Upper lobe of left lung (tissue), 6 donors: ENCODE results near the gene NPTXR. TPM values are rescaled to one million over a fixed set of nuclear protein-coding genes. Genes with fewer than 3 reads are reported as not detected.

ENCODE experiments used
- ATAC-seq, 2 donors: fragments of 200-7000 bp; cut with Tn5 transposase; one replicate each; pipeline ENCODE4 v1.9.1; 2022; ENCODE audit warnings: mild to moderate bottlenecking in 2 of 2, moderate library complexity in 2 of 2; ENCODE audit not compliant: low FRiP score in 2 of 2
- DNase-seq, 2 donors: peaks; one replicate each; pipeline ENCODE4 v3.0.0-alpha.2; 2019 to 2020
- H3K27ac ChIP-seq, 4 donors: fragments of 200-600 bp; sonication (generic); one replicate each; pipeline ENCODE4 v1.5.1; 2016 to 2019
- H3K27me3 ChIP-seq, 4 donors: fragments of 200-600 bp; sonication (generic); one replicate each; pipeline ENCODE4 v1.5.1; 2017 to 2019
- H3K36me3 ChIP-seq, 4 donors: fragments of 200-600 bp; sonication (generic); one replicate each; pipeline ENCODE4 v1.5.1; 2016 to 2019
- H3K4me1 ChIP-seq, 4 donors: fragments of 200-600 bp; sonication (generic); one replicate each; pipeline ENCODE4 v1.5.1; 2018 to 2019
- H3K4me3 ChIP-seq, 4 donors: fragments of 200-600 bp; sonication (generic); one replicate each; pipeline ENCODE4 v1.5.1; 2017 to 2019; ENCODE audit warnings: mild to moderate bottlenecking in 2 of 4, moderate library complexity in 1 of 4
- H3K9me3 ChIP-seq, 4 donors: fragments of 200-600 bp; sonication (generic); one replicate each; pipeline ENCODE4 v1.5.1; 2018 to 2019
- EP300 ChIP-seq, 4 donors: sonication (generic); formaldehyde crosslinking; IDR thresholded peaks; one replicate each; pipeline ENCODE4 v1.5.1; 2017; ENCODE audit warnings: antibody characterized with exemption in 4 of 4, control low read depth in 2 of 4
- POLR2A ChIP-seq, 4 donors: fragments of 450-650 bp; IDR thresholded peaks; one replicate each; pipeline ENCODE4 v1.5.1; 2016 to 2017; ENCODE audit warnings: antibody characterized with exemption in 4 of 4, mild to moderate bottlenecking in 2 of 4
- POLR2AphosphoS5 ChIP-seq, 2 donors: sonication (generic); formaldehyde crosslinking; IDR thresholded peaks; one replicate each; pipeline ENCODE4 v1.5.1; 2017; ENCODE audit warnings: antibody characterized with exemption in 2 of 2
- whole genome bisulfite sequencing, 2 donors: methylation state at CpG; one replicate each; pipeline ENCODE4 v1.1.5; 2017 to 2018; 5-methylcytosine and 5-hydroxymethylcytosine counted together
- total RNA-seq, 6 donors: library from RNA; depleted of rRNA in 4 of 6; stranded (reverse); fragments of >200 nt in 4 of 6; gene quantifications; one replicate each; pipeline versions ENCODE4 v1.1.0 to v1.2.1, GENCODE V29; 2016 to 2021
- TF ChIP-seq, protein P1 (sequence below), 6 experiments: fragments of 450-650 bp in 4 of 6; fragments of 200-600 bp in 2 of 6; sonication (generic) in 2 of 6; IDR thresholded peaks; one replicate each; pipeline ENCODE4 v1.5.1; 2016 to 2019; ENCODE audit warnings: antibody characterized with exemption in 6 of 6
- donor health status: DM: no; HTN: no; CAD: no; lungs with moderate emphysema.
- donor health status: DM: no; HTN: yes; CAD: no; lungs with severe emphysema.

Gene NPTXR
- total RNA-seq, 6 donors from 2014 or later, result 1.4 to 6.6 (median 3.0) TPM; not detected in 1

DNA sequence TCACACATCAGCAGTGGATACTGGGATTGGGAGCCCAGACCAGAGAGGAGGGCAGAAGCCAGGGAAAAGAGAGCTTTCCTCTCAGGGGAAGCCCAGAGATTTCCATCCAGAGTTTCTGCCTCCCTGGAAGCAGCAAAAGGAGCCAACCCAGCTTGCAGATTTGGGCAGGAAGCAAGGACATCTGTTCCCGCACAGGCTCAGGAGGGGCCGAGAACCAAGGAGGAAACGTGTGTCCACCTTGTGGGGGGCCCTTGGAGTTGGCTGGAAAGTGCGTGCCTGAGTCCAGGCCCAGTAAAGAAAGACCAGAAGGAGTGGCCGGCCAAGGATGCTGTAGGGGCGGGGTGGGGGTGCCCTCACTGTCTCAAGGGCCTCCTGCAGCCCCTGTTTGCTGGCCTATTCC lies 6.0 kb upstream of the NPTXR start:
- DNase-seq (peak in 1 of 2 donors; percentile 17), ATAC-seq (no peak)
- Histone ChIP-seq H3K27me3 (no peaks in the 10 kb centered on the region), H3K9me3 (no peaks in the 10 kb centered on the region), H3K4me1 (no peaks in the 10 kb centered on the region), H3K27ac (no peak overlapping the region), H3K4me3 (no peak overlapping the region), H3K36me3 (no peaks in the 10 kb centered on the region)
- TF ChIP-seq POLR2AphosphoS5 (IDR thresholded peaks at IDR 0.05), result no peak
- TF ChIP-seq, protein P1, sequence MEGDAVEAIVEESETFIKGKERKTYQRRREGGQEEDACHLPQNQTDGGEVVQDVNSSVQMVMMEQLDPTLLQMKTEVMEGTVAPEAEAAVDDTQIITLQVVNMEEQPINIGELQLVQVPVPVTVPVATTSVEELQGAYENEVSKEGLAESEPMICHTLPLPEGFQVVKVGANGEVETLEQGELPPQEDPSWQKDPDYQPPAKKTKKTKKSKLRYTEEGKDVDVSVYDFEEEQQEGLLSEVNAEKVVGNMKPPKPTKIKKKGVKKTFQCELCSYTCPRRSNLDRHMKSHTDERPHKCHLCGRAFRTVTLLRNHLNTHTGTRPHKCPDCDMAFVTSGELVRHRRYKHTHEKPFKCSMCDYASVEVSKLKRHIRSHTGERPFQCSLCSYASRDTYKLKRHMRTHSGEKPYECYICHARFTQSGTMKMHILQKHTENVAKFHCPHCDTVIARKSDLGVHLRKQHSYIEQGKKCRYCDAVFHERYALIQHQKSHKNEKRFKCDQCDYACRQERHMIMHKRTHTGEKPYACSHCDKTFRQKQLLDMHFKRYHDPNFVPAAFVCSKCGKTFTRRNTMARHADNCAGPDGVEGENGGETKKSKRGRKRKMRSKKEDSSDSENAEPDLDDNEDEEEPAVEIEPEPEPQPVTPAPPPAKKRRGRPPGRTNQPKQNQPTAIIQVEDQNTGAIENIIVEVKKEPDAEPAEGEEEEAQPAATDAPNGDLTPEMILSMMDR (IDR thresholded peaks at IDR 0.05), result no peak
- TF ChIP-seq POLR2A (IDR thresholded peaks at IDR 0.05), result no peak
- TF ChIP-seq EP300 (IDR thresholded peaks at IDR 0.05), result no peak
- 73 to 77% methylated on average over 2 to 6 of the region's 6 CpGs for WGBS, 2 donors

DNA sequence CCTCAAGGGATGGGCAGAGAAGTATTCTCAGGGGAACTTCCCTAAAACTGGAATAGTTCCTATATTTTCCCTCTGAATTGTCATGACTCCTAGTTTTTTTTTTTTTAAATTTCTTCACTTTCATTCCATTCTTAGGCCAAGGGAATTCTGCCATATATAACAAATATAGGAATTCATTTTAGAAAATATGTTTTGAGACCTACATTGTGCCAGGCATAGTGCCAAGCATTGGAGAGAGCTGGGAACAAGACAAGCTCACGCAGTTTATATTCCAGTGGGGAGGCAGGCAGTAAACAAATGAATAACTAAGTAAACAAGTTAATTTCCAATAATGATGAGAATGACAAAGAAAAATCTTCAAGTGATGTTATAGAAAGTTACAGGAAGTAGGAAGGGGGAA lies 2.6 kb upstream of the NPTXR start:
- no peak overlapping the region for H3K27ac ChIP-seq
- H3K4me3 ChIP-seq, result no peak overlapping the region
- peaks cover 11 to 19% (median 16%) of the 10 kb centered on the region in 4 donors for H3K4me1 ChIP-seq
- TF ChIP-seq, protein P1 (IDR thresholded peaks at IDR 0.05), result no peak
- TF ChIP-seq EP300 (IDR thresholded peaks at IDR 0.05) (no peak), POLR2AphosphoS5 (IDR thresholded peaks at IDR 0.05) (no peak), POLR2A (IDR thresholded peaks at IDR 0.05) (no peak)
- H3K27me3 ChIP-seq, result peaks cover 0 to 18% (median 2%) of the 10 kb centered on the region in 4 donors
- H3K9me3 ChIP-seq, result no peaks in the 10 kb centered on the region
- no peaks in the 10 kb centered on the region for H3K36me3 ChIP-seq
- DNase-seq (no peak), ATAC-seq (no peak)
- 88 to 92% methylated on average over 1 of the region's 1 CpG for WGBS, 2 donors

DNA sequence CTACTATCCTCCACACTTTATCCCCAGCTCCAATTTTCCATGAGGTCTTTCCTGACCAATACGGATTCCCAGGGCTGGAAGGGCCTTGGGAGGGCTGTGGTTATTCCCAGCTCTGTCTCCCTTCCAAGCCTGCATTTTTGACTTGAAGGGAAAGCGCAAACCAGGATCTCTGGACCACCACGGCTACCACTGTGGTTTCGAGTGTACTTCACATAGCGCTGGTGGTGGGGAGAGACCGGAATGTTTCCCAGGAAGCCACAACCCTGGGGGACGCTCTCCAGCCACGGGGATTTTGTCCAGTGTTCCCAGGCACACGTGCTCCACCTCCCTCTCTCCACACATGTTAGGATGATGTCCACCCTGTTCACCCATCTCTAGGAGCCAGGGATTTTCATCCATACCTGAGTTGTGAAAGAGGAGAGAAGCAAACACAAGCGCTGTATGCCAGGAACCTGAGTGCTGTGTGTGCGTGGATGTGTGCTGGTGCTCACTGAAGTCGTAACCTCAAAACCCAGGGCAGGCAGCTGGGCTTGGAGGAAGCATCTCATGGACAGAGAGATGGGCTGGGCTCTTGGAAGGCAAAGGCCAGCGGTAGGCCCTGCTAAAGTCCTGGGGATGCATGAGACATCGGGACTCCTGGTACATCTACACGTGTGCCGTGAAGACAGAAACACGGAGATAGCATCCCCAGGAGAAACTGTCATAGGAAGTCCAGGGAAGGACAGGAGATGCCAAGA lies 1.3 kb upstream of the NPTXR start:
- WGBS, 2 donors, result 60 to 71% methylated on average over 16 to 17 of the region's 17 CpGs
- TF ChIP-seq EP300 (IDR thresholded peaks at IDR 0.05) (no peak), POLR2A (IDR thresholded peaks at IDR 0.05) (no peak), POLR2AphosphoS5 (IDR thresholded peaks at IDR 0.05) (no peak)
- TF ChIP-seq, protein P1 (IDR thresholded peaks at IDR 0.05), result no peak
- Histone ChIP-seq H3K4me1 (peaks cover 11 to 19% (median 16%) of the 10 kb centered on the region in 4 donors), H3K36me3 (no peaks in the 10 kb centered on the region), H3K27me3 (peaks cover 0 to 18% (median 2%) of the 10 kb centered on the region in 4 donors), H3K4me3 (no peak overlapping the region), H3K9me3 (no peaks in the 10 kb centered on the region), H3K27ac (no peak overlapping the region)
- DNase-seq (no peak), ATAC-seq (no peak)

DNA sequence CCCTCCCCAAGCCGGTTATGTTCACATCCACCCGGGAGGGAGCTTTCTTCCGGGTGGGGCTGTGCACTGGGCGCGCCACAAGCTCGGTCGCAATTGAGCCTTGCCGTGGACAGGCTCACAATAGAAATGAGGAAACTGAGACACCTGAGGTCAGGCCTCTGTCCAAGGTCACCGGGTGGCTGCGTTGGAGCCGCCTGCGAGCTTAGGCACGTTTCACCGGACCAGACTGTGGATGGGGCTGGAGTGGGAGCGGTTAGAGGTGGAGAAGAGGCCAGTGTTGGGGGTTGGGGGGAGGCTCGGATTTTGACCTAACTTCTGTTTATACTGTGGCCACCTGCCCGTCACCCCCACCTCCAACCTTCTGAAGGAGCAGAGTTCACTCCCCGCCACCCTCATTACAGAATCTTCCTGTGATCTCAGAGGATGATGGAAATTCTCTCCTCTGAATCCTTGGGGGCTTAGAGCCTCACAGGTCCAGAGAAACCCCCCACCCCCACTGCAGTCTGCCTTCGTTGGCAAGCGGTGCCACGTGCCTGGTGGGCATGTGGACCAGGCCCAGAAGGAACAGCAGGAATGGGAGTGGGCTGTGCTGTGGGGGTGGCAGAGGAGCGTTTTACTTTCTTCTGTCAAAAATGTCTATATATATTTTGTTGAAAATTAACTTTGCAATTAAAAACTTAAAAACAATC lies 631 bp upstream of the NPTXR start:
- 20 to 39% methylated on average over 13 to 21 of the region's 22 CpGs for WGBS, 2 donors
- peak in 1 of 2 donors; percentile 19 for ATAC-seq

DNA sequence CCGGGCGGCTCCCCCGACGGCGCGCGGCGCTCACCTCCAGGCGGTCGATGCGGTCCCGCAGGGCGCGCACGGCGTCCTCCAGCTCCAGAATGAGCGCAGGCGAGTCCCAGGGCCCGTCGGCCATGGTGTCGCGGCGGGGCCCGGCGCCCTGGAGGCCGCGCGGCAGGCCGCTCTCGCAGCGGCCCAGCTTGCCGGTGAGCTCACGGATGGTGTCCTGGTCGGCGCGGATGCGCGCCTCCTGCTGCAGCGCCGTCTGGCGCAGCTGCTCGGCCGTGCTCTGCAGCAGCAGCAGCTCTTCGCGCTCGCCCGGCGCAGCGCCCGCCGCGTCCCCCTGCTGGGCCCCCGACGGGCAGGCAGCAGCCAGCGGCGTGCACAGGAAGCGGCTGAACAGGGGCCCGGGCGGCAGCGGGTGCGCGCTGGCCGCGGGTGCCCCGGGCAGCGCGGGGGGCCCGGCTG lies 599 bp downstream of the NPTXR start:
- H3K9me3 ChIP-seq, result no peaks in the 10 kb centered on the region
- H3K4me3 ChIP-seq, result peak overlapping the region; percentile 48 to 55 (median 50)
- TF ChIP-seq, protein P1 (IDR thresholded peaks at IDR 0.05), result peak in 5 of 6 experiments; percentile 30 to 82 (median 57)
- TF ChIP-seq POLR2A (IDR thresholded peaks at IDR 0.05), result no peak
- ATAC-seq, result peak in 1 of 2 donors; percentile 69
- no peaks in the 10 kb centered on the region for H3K36me3 ChIP-seq
- peak overlapping the region in 2 of 4 donors; percentile 6 to 70 for H3K27ac ChIP-seq
- DNase-seq, result peak in 1 of 2 donors; percentile 92
- H3K4me1 ChIP-seq, result peaks cover 11 to 19% (median 16%) of the 10 kb centered on the region in 4 donors
- H3K27me3 ChIP-seq, result peaks cover 0 to 18% (median 2%) of the 10 kb centered on the region in 4 donors
- 0% methylated on average over 15 of the region's 68 CpGs; no CpG with 5 or more reads in 1 of the 2 donors for WGBS, 2 donors

More for the DNA sequence above, 631 bp upstream of the NPTXR start:
- Histone ChIP-seq H3K27me3 (peaks cover 0 to 18% (median 2%) of the 10 kb centered on the region in 4 donors), H3K9me3 (no peaks in the 10 kb centered on the region), H3K4me3 (peak overlapping the region in 3 of 4 donors; percentile 48 to 55 (median 50)), H3K4me1 (peaks cover 11 to 19% (median 16%) of the 10 kb centered on the region in 4 donors), H3K27ac (peak overlapping the region in 2 of 4 donors; percentile 41 to 48), H3K36me3 (no peaks in the 10 kb centered on the region)
- TF ChIP-seq EP300 (IDR thresholded peaks at IDR 0.05), result no peak
- no peak for DNase-seq
